Small intestine (tissue), 7 donors: ENCODE data around the gene PDE4D. TPM values are rescaled to one million over a fixed set of nuclear protein-coding genes. Genes with fewer than 3 reads are reported as not detected.

Experiments used
- DNase-seq, 2 donors: peaks; one replicate each; pipeline versions ENCODE4 v3.0.0 to v3.0.0-alpha.2; 2013
- FAIRE-seq: peaks from 2 replicates; lab custom pipeline; 2012; peaks lifted over from hg19 to GRCh38; lab: Jason Lieb, UNC
- H3K27ac ChIP-seq, 3 donors: one replicate each; pipeline ENCODE4 v1.5.1; 2013; ENCODE audit warnings: low read length in 2 of 3, mild to moderate bottlenecking in 2 of 3, control low read depth in 1 of 3, inconsistent platforms in 1 of 3, low read depth in 1 of 3, moderate library complexity in 1 of 3
- H3K27me3 ChIP-seq, 3 donors: one replicate each; pipeline ENCODE4 v1.6.1; 2013; ENCODE audit warnings: low read length in 3 of 3, inconsistent platforms in 1 of 3; ENCODE audit not compliant: control insufficient read depth in 3 of 3, insufficient read depth in 3 of 3
- H3K36me3 ChIP-seq, 3 donors: one replicate each; pipeline ENCODE4 v1.6.1; 2013; ENCODE audit warnings: low read length in 3 of 3, inconsistent platforms in 1 of 3, low read depth in 1 of 3, mild to moderate bottlenecking in 1 of 3, moderate library complexity in 1 of 3; ENCODE audit not compliant: control insufficient read depth in 3 of 3, insufficient read depth in 2 of 3
- H3K4me1 ChIP-seq, 3 donors: one replicate each; pipeline ENCODE4 v1.6.1; 2013; ENCODE audit warnings: low read length in 2 of 3, inconsistent platforms in 1 of 3, low read depth in 1 of 3, mild to moderate bottlenecking in 1 of 3, moderate library complexity in 1 of 3; ENCODE audit not compliant: control insufficient read depth in 3 of 3, insufficient read depth in 2 of 3
- H3K4me3 ChIP-seq, 3 donors: one replicate each; pipeline ENCODE4 v1.5.1; 2013; ENCODE audit warnings: low read length in 3 of 3, control low read depth in 1 of 3, inconsistent platforms in 1 of 3, low read depth in 1 of 3, mild to moderate bottlenecking in 1 of 3, moderate library complexity in 1 of 3
- H3K9me3 ChIP-seq, 2 donors: one replicate each; pipeline ENCODE4 v1.6.1; 2013; ENCODE audit warnings: low read depth in 1 of 2, low read length in 1 of 2; ENCODE audit not compliant: control insufficient read depth in 2 of 2, insufficient read depth in 1 of 2
- WGBS, 3 donors: extraction: QIAGEN DNeasy Blood & Tissue Kit; methylation state at CpG; one replicate each; pipeline ENCODE4 v1.1.7; 2013; 5-methylcytosine and 5-hydroxymethylcytosine counted together
- polyA plus RNA-seq, 4 donors: library from polyadenylated mRNA; stranded (reverse) in 3 of 4; unstranded in 1 of 4; fragments of 200-250 nt in 3 of 4; fragments of 120-200 nt in 1 of 4; gene quantifications; one replicate each; pipeline versions ENCODE4 v1.2.1 to v1.2.3, GENCODE V29; 2013
- donor health status: healthy with polysubstance abuse.
- donor health status: control.
- donor health status: control.
- donor health status: Bipolar disorder and iron deficiency.
- donor health status: healthy.

Gene PDE4D
- polyA plus RNA-seq, 4 donors = 2.9 to 16.2 (median 5.3) TPM

DNA sequence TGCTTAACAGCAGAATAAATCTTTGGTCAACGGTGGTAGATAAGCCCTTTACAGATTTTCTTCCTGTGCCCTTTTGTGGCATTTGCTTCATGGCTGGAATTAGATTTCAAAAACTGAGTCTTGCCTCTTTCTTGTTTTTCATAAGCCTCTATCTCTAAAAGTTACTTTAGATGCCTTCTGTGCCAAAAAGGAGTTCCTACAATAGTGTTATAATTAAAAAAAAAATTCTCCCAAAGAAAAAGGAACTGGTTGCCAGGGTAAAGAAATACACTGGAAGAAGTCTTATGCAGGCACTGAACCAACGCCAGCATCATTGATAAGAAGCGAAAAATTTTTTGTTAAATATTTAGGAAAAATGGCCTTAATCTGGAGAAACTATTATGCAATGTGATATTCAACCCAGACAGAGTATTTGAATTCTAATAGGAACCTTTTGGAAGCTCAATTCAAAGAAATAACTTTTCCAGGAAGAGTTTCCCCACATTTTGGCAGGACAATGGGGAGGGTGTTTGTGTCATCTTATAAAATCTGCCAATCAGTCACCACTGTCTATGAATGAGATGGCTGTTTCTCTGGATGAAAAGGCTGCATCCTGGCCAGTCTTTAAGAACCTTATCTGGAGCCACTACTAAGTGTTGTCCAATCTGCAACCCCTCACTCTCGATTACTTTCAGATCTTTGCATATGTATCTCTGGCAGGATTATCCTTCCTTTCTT is 608.1 kb downstream of the PDE4D start:
- Histone ChIP-seq H3K4me1 (no peaks in the 10 kb centered on the region), H3K36me3 (no peaks in the 10 kb centered on the region), H3K27me3 (no peaks in the 10 kb centered on the region), H3K4me3 (no peak overlapping the region), H3K9me3 (no peaks in the 10 kb centered on the region), H3K27ac (no peak overlapping the region)
- FAIRE-seq = no peak
- DNase-seq = no peak
- WGBS, 3 donors = 79 to 82% (median 82%) methylated on average over 4 of the region's 4 CpGs

DNA sequence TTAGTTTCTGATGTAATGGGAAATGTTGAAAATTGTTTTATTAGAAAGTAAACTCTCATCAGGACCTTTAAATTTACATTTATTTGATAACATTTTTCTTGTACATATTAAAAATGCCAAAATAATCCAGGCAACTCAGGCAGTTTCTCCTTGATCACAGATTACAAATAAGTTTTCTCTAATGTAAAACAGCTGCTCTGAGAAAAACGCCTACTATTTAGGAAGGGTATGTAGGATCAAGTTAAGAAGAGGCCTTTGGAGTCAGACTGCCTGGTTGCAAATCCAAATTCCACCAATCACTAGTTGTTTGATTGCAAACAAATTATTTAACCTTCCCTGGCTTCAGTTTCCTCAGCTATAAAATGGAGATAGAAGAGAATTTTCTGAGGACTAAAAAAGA is 610.8 kb downstream of the PDE4D start:
- Histone ChIP-seq H3K36me3 (no peaks in the 10 kb centered on the region), H3K4me1 (no peaks in the 10 kb centered on the region), H3K27me3 (no peaks in the 10 kb centered on the region), H3K4me3 (no peak overlapping the region), H3K27ac (no peak overlapping the region), H3K9me3 (no peaks in the 10 kb centered on the region)
- 63 to 77% (median 73%) methylated on average over 1 of the region's 1 CpG for WGBS, 3 donors
- DNase-seq (no peak), FAIRE-seq (no peak)

DNA sequence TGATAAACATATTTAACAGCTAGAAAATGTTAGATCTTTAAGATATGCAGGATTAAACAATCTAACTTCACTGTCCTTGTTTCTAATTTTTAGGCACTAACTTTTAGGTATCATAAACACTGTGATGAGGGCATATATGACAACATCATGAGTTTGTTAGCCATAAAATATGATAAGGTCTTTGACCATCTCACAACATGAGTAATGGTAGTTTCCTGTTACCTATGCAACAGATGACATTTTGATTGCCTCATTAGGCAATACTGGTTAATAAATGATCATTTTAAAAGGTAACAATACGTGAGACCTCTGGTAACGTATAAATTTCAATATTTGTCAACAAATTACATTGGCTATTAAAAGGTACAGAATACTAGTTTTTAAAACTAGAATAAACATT is 613.5 kb downstream of the PDE4D start:
- no peaks in the 10 kb centered on the region for H3K36me3 ChIP-seq
- H3K4me1 ChIP-seq = peaks cover 0 to 9% (median 0%) of the 10 kb centered on the region in 3 donors
- DNase-seq (peak; percentile 27 to 64), FAIRE-seq (no peak)
- no peak overlapping the region for H3K27ac ChIP-seq
- H3K4me3 ChIP-seq = no peak overlapping the region
- 38 to 69% (median 53%) methylated on average over 2 of the region's 2 CpGs for WGBS, 3 donors
- no peaks in the 10 kb centered on the region for H3K27me3 ChIP-seq
- H3K9me3 ChIP-seq = no peaks in the 10 kb centered on the region

DNA sequence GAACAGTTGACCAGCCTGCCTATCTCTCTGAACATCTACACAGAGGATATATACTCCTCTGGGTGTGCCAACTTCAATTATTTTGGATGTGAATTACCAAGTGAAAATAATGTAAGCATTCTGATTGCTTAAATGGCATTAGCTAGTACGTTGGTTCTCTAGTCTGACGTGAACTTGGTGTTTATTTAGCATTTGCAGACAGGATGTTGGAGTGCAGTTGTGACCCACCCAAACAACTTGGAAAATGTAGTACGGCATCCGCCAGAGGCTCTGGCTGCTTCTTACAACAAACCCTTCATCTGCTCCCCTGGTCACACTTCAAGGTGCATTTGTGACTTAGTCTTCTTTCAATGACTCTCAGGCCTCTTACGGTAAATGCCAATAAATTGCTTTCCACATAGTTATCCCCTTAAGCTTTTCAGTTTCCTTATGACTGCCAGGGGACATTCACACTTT is 616.6 kb downstream of the PDE4D start:
- FAIRE-seq (no peak), DNase-seq (peak in 1 of 2 donors; percentile 49)
- H3K9me3 ChIP-seq = no peaks in the 10 kb centered on the region
- H3K27me3 ChIP-seq = no peaks in the 10 kb centered on the region
- no peak overlapping the region for H3K4me3 ChIP-seq
- 59 to 81% (median 77%) methylated on average over 5 of the region's 5 CpGs for WGBS, 3 donors
- H3K4me1 ChIP-seq = peaks cover 0 to 13% (median 0%) of the 10 kb centered on the region in 3 donors
- peak overlapping the region in 2 of 3 donors; percentile 11 to 93 for H3K27ac ChIP-seq
- H3K36me3 ChIP-seq = no peaks in the 10 kb centered on the region

DNA sequence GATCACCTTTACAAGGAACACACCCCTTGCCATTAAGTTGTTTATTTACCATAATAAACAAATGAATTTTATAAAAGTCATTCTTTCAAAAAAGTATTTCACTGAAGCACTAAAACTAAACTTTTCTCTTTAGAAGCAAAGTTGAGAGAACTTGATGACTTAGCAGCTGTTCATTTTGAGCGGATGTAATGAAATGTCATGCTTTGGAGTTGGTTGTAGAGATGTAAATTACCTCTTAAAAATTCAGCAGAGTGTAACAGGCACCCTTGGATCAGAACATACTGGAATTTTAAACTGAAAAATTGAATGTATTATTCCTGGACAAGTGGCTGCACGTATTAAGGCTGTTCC is 617.2 kb downstream of the PDE4D start:
- peak overlapping the region in 2 of 3 donors; percentile 81 to 93 for H3K27ac ChIP-seq
- H3K36me3 ChIP-seq = no peaks in the 10 kb centered on the region
- DNase-seq = no peak
- H3K4me3 ChIP-seq = peak overlapping the region in 1 of 3 donors; percentile 64
- WGBS, 3 donors = 50 to 74% (median 58%) methylated on average over 2 of the region's 2 CpGs
- FAIRE-seq = no peak
- no peaks in the 10 kb centered on the region for H3K9me3 ChIP-seq
- H3K27me3 ChIP-seq = no peaks in the 10 kb centered on the region
- H3K4me1 ChIP-seq = peaks cover 0 to 13% (median 0%) of the 10 kb centered on the region in 3 donors

DNA sequence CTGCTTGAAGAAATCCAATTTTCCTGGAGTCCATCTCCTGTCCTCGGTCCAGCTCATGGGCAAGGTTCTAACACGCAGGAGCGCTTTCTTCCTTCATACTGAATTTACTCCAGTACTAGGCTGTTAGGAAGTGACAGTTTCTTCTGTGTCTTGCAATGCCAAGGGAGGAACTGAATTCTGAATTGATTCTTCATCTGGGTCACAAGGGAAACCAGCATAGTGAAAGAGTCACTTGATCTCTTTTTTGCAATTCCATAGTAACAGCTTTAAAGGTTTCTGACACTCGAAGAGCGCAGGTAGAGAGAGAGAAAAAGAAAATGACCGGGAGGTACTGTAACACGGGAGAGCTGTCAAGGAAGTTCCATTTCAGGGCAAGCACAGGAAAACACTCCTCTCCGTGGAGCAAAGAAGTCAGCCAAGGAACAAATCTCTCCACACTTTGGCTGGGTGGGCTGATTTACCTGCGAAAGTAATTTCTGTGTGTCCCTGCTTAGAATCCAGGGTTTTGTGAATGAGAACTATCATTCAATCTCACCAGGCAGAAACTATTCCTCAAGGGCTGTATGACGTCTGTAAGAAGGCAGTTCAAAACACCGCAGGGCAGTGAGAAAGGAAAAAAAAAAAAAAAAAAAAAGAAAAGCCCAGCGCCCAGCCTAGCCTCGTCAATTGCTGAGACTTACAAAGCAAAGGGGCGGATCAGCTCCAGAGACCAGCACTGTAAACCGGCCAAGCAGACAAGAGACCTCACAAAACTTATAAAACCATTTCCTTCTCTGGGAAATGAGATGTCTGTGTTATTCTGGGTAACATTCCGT is 617.8 kb downstream of the PDE4D start:
- peak; percentile 62 to 85 for DNase-seq
- Histone ChIP-seq H3K36me3 (no peaks in the 10 kb centered on the region), H3K27me3 (no peaks in the 10 kb centered on the region), H3K9me3 (no peaks in the 10 kb centered on the region), H3K4me1 (peaks cover 0 to 13% (median 0%) of the 10 kb centered on the region in 3 donors), H3K27ac (peak overlapping the region; percentile 17 to 93 (median 81)), H3K4me3 (peak overlapping the region; percentile 0 to 64 (median 23))
- FAIRE-seq = no peak
- WGBS, 3 donors = 5 to 7% (median 5%) methylated on average over 16 of the region's 16 CpGs

DNA sequence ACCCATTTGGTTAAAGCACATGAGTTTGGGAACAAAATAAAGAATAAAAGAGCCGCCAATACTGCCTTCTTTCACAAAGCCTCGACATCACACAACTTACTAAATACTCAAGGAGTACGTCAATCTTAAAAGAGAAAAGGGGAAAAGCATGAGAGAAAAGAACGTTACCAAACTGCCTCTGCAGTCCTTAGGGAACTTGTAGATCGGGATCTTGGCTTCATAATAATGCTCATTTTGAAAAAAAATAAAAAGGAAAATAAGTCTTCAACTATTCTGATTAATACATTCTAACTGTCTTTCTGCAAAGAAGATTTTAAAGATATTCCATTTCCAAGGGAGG is 618.4 kb downstream of the PDE4D start:
- DNase-seq (no peak), FAIRE-seq (no peak)
- Histone ChIP-seq H3K27ac (peak overlapping the region in 2 of 3 donors; percentile 81 to 93), H3K36me3 (no peaks in the 10 kb centered on the region), H3K4me3 (peak overlapping the region; percentile 0 to 64 (median 23)), H3K9me3 (no peaks in the 10 kb centered on the region), H3K4me1 (peaks cover 0 to 13% (median 0%) of the 10 kb centered on the region in 3 donors), H3K27me3 (no peaks in the 10 kb centered on the region)
- 12 to 13% (median 12%) methylated on average over 5 of the region's 5 CpGs for WGBS, 3 donors

DNA sequence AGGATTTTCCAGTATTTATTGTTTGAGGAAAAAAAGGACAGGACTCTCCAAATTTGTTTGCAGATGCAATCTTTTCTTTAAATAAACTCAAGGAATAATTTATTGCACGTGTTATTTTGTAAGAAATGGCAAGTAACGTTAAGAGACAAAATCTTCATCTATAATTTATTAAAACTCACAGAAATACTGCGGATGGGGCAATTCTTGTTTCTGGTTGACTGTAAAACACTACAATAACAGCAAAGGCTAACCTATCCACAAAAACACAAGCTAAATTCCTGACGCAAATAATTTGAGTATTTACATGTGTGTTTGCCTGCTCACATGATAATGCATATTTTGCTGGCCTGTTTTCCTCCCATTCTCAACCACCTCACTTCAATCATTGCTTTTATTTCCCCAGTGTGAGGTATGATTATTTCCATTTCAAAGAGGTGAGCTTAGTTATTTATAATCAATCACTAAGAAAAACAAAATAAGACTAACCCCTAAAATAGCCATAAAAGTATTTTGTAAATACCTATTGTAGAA is 619.4 kb downstream of the PDE4D start:
- WGBS, 3 donors = 47 to 56% (median 49%) methylated on average over 4 of the region's 4 CpGs
- peaks cover 0 to 13% (median 0%) of the 10 kb centered on the region in 3 donors for H3K4me1 ChIP-seq

More for the DNA sequence above, 619.4 kb downstream of the PDE4D start:
- H3K9me3 ChIP-seq = no peaks in the 10 kb centered on the region
- H3K27me3 ChIP-seq = no peaks in the 10 kb centered on the region
- peak overlapping the region in 1 of 3 donors; percentile 22 for H3K4me3 ChIP-seq
- DNase-seq (peak in 1 of 2 donors; percentile 26), FAIRE-seq (no peak)
- H3K36me3 ChIP-seq = no peaks in the 10 kb centered on the region
- H3K27ac ChIP-seq = peak overlapping the region in 1 of 3 donors; percentile 93
